Measurements from ENCODE around the gene SPDYE6. TPM values are rescaled to one million over a fixed set of nuclear protein-coding genes. Genes with fewer than 3 reads are reported as not detected.

Gene SPDYE6
- total and polyA plus RNA-seq, 2 experiments from 2014 or later = 2.2 TPM; not detected in 1

DNA sequence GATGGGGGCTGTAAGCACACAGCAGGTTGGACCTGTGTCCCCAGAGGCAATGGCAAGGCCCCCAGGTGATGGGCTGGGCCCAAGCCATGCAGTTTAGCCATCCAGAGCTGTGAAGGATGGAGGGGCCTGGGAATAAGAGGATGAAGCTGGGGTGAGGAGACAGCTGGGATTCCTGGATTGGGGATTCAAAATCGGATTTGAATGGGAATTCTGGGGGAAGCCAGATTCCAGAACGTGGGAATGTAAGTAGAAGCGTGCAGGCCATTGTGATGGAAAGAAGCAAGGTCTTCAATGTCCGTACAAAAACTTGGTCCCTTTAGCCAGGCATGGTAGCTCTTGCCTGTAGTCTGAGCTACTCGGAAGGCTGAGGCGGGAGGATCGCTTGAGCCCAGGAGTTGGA, 59.7 kb downstream of the SPDYE6 start:
- Histone ChIP-seq H3K4me3 (no peak overlapping the region), H3K27ac (no peak overlapping the region), H3K27me3 (no peaks in the 10 kb centered on the region), H3K36me3 (no peaks in the 10 kb centered on the region), H3K9me3 (ENCODE audit: low read depth) (no peaks in the 10 kb centered on the region), H3K4me1 (ENCODE audit: low read depth) (peaks cover 10% of the 10 kb centered on the region)
- no peak for DNase-seq (ENCODE audit: low read depth in 1 of 2, low spot score in 1 of 2)
- TF ChIP-seq, protein P1, sequence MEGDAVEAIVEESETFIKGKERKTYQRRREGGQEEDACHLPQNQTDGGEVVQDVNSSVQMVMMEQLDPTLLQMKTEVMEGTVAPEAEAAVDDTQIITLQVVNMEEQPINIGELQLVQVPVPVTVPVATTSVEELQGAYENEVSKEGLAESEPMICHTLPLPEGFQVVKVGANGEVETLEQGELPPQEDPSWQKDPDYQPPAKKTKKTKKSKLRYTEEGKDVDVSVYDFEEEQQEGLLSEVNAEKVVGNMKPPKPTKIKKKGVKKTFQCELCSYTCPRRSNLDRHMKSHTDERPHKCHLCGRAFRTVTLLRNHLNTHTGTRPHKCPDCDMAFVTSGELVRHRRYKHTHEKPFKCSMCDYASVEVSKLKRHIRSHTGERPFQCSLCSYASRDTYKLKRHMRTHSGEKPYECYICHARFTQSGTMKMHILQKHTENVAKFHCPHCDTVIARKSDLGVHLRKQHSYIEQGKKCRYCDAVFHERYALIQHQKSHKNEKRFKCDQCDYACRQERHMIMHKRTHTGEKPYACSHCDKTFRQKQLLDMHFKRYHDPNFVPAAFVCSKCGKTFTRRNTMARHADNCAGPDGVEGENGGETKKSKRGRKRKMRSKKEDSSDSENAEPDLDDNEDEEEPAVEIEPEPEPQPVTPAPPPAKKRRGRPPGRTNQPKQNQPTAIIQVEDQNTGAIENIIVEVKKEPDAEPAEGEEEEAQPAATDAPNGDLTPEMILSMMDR (IDR thresholded peaks at IDR 0.05; ENCODE audit: low read depth, low read length) = no peak

DNA sequence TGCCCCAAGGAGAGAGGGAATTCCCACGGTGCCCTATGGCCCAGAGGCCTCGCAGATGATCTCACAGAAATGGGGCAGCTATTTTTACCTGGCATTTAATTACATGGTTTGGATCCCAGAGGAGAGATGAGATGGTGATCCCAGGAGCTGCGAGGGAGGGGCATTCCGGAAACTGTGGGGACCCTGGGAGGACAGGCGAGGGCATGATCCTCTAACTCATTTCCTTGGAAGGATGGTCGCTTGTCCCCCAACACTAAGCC, 60.1 kb downstream of the SPDYE6 start:
- TF ChIP-seq, protein P1 (IDR thresholded peaks at IDR 0.05; ENCODE audit: low read depth, low read length) = no peak
- Histone ChIP-seq H3K36me3 (no peaks in the 10 kb centered on the region), H3K4me3 (no peak overlapping the region), H3K4me1 (ENCODE audit: low read depth) (peaks cover 10% of the 10 kb centered on the region), H3K27me3 (no peaks in the 10 kb centered on the region), H3K27ac (no peak overlapping the region), H3K9me3 (ENCODE audit: low read depth) (no peaks in the 10 kb centered on the region)
- no peak for DNase-seq (ENCODE audit: low read depth in 1 of 2, low spot score in 1 of 2)

Other genes starting within 250 kb of the SPDYE6 start
- gene SH2B2, start 69.6 kb downstream of the SPDYE6 start, total RNA-seq = 12.7 and 17.4 TPM in 2 replicates
- 10.2 and 13.1 TPM in 2 replicates for gene SH2B2, start 69.6 kb downstream of the SPDYE6 start, polyA plus RNA-seq
- gene PRKRIP1, start 39.9 kb upstream of the SPDYE6 start, total RNA-seq = 46.9 and 60.1 TPM in 2 replicates
- 60.0 and 76.3 TPM in 2 replicates for gene PRKRIP1, start 39.9 kb upstream of the SPDYE6 start, polyA plus RNA-seq
- gene ORAI2, start 77.1 kb upstream of the SPDYE6 start, total RNA-seq = 20.4 and 31.0 TPM in 2 replicates
- gene ORAI2, start 77.1 kb upstream of the SPDYE6 start, polyA plus RNA-seq = 23.0 and 25.5 TPM in 2 replicates
- gene ALKBH4, start 108.4 kb upstream of the SPDYE6 start, total RNA-seq = 31.8 and 82.4 TPM in 2 replicates
- 26.7 and 31.7 TPM in 2 replicates for gene ALKBH4, start 108.4 kb upstream of the SPDYE6 start, polyA plus RNA-seq
- 34.9 and 46.0 TPM in 2 replicates for gene LRWD1, start 108.5 kb upstream of the SPDYE6 start, total RNA-seq
- 26.8 and 27.6 TPM in 2 replicates for gene LRWD1, start 108.5 kb upstream of the SPDYE6 start, polyA plus RNA-seq
- gene POLR2J, start 122.5 kb upstream of the SPDYE6 start, total RNA-seq = 31.8 and 65.3 TPM in 2 replicates
- gene POLR2J, start 122.5 kb upstream of the SPDYE6 start, polyA plus RNA-seq = 92.3 and 121 TPM in 2 replicates
- 4.7 and 15.1 TPM in 2 replicates for gene RASA4B, start 161.3 kb upstream of the SPDYE6 start, total RNA-seq
- 8.5 and 15.1 TPM in 2 replicates for gene RASA4B, start 161.3 kb upstream of the SPDYE6 start, polyA plus RNA-seq
- 10.0 and 23.9 TPM in 2 replicates for gene UPK3BL2, start 187.3 kb upstream of the SPDYE6 start, total RNA-seq
- gene UPK3BL2, start 187.3 kb upstream of the SPDYE6 start, polyA plus RNA-seq = 29.7 and 31.2 TPM in 2 replicates
- not detected in 2 replicates for gene SPDYE2, start 194.8 kb upstream of the SPDYE6 start, total RNA-seq
- gene SPDYE2, start 194.8 kb upstream of the SPDYE6 start, polyA plus RNA-seq = 8.5 and 12.5 TPM in 2 replicates
- gene POLR2J3, start 216.1 kb upstream of the SPDYE6 start, total RNA-seq = 21.5 and 50.3 TPM in 2 replicates
- gene POLR2J3, start 216.1 kb upstream of the SPDYE6 start, polyA plus RNA-seq = 152 and 153 TPM in 2 replicates